ENCODE data around the gene DCAF8.

DCAF8 gene

GRCh38 chr1:160220301-160220700, 42.0 kb downstream of the DCAF8 start:
- no peak overlapping the region for H3K4me3 ChIP-seq (ENCODE audit: low read depth, low read length)
- DNase-seq (ENCODE audit: low read depth): no peak
- no peak for TF ChIP-seq CTCF (IDR thresholded peaks at IDR 0.05; ENCODE audit: low read depth, low read length, missing control alignments)

GRCh38 chr1:160219062-160219929, 43.1 kb downstream of the DCAF8 start:
- no peak overlapping the region for H3K4me3 ChIP-seq (ENCODE audit: low read depth, low read length)
- DNase-seq (ENCODE audit: low read depth): no peak
- peak; percentile 26 for TF ChIP-seq CTCF (IDR thresholded peaks at IDR 0.05; ENCODE audit: low read depth, low read length, missing control alignments)

GRCh38 chr1:160217481-160218051, 44.8 kb downstream of the DCAF8 start:
- no peak overlapping the region for H3K4me3 ChIP-seq (ENCODE audit: low read depth, low read length)
- TF ChIP-seq CTCF (IDR thresholded peaks at IDR 0.05; ENCODE audit: low read depth, low read length, missing control alignments): no peak
- no peak for DNase-seq (ENCODE audit: low read depth)

- no peak for TF ChIP-seq CTCF (IDR thresholded peaks at IDR 0.05; ENCODE audit: low read depth, low read length, missing control alignments)
- DNase-seq (ENCODE audit: low read depth): no peak
- no peak overlapping the region for H3K4me3 ChIP-seq (ENCODE audit: low read depth, low read length)
These were observed 46.0 kb downstream of the DCAF8 start for GRCh38 chr1:160216301-160216700.

- no peak for DNase-seq (ENCODE audit: low read depth)
- H3K4me3 ChIP-seq (ENCODE audit: low read depth, low read length): no peak overlapping the region
- TF ChIP-seq CTCF (IDR thresholded peaks at IDR 0.05; ENCODE audit: low read depth, low read length, missing control alignments): no peak
These were observed 47.7 kb downstream of the DCAF8 start for GRCh38 chr1:160214481-160215140.

GRCh38 chr1:160211046-160211790, 51.1 kb downstream of the DCAF8 start:
- no peak for TF ChIP-seq CTCF (IDR thresholded peaks at IDR 0.05; ENCODE audit: low read depth, low read length, missing control alignments)
- no peak overlapping the region for H3K4me3 ChIP-seq (ENCODE audit: low read depth, low read length)
- no peak for DNase-seq (ENCODE audit: low read depth)

All from GM12864 (cell line).